A673 (cell line): ENCODE results near the gene FANCD2OS. TPM values are rescaled to one million over a fixed set of nuclear protein-coding genes. Genes with fewer than 3 reads are reported as not detected.

Source experiments
- Bru-seq: library from RNA; stranded (reverse); fragments of 400-500 nt; gene quantifications from one replicate; lab custom pipeline; 2021; lab: Mats Ljungman, UMichigan
- BruChase-seq, 2 experiments: library from RNA; stranded (reverse); fragments of 400-500 nt; gene quantifications; one replicate each; lab custom pipeline; 2021; lab: Mats Ljungman, UMichigan
- BruUV-seq: library from RNA; stranded (reverse); fragments of 400-500 nt; replicated peaks from 2 replicates; lab custom pipeline; 2021; lab: Mats Ljungman, UMichigan
- CTCF ChIA-PET: fragments of 300-600 bp; sonication (Branson Sonifier 250); formaldehyde crosslinking; loops from one replicate; lab custom pipeline; 2022; ENCODE audit warnings: antibody characterized with exemption; lab: Charles Lee
- POLR2A ChIA-PET: fragments of 300-600 bp; sonication (Branson Sonifier 250); formaldehyde crosslinking; loops from one replicate; lab custom pipeline; 2022; ENCODE audit warnings: antibody characterized with exemption; ENCODE audit not compliant: low non-redundant PET; lab: Charles Lee
- DNase-seq: peaks from one replicate; pipeline ENCODE4 v3.0.0-alpha.2; 2015; ENCODE audit warnings: low spot score
- H3K27ac ChIP-seq: fragments of 200-600 bp; sonication (generic); 2 replicates; pipeline ENCODE4 v1.5.1; 2016; ENCODE audit warnings: mixed run types, low read depth, mild to moderate bottlenecking, mixed read lengths, antibody characterized with exemption, low read length; ENCODE audit not compliant: poor library complexity, severe bottlenecking
- H3K27me3 ChIP-seq: fragments of 200-600 bp; sonication (generic); replicated peaks from 2 replicates; pipeline ENCODE4 v1.6.1; 2017; ENCODE audit warnings: mixed run types, low read depth, mild to moderate bottlenecking, mixed read lengths, antibody characterized with exemption, low read length; ENCODE audit not compliant: insufficient read depth, poor library complexity
- H3K36me3 ChIP-seq: fragments of 200-600 bp; sonication (generic); 2 replicates; pipeline ENCODE4 v1.6.1; 2016; ENCODE audit warnings: mixed run types, mild to moderate bottlenecking, mixed read lengths, antibody characterized with exemption, low read length; ENCODE audit not compliant: insufficient read depth, poor library complexity, severe bottlenecking
- H3K4me1 ChIP-seq: fragments of 200-600 bp; sonication (generic); 2 replicates; pipeline ENCODE4 v1.6.1; 2017; ENCODE audit warnings: mixed run types, mild to moderate bottlenecking, mixed read lengths, antibody characterized with exemption, low read length; ENCODE audit not compliant: insufficient read depth, poor library complexity, severe bottlenecking
- H3K4me3 ChIP-seq: fragments of 200-600 bp; sonication (generic); 2 replicates; pipeline ENCODE4 v1.5.1; 2016; ENCODE audit warnings: low read depth, mixed run types, mild to moderate bottlenecking, mixed read lengths, low read length; ENCODE audit not compliant: poor library complexity, severe bottlenecking
- H3K9me3 ChIP-seq: fragments of 200-600 bp; sonication (generic); 2 replicates; pipeline ENCODE4 v1.6.1; 2016; ENCODE audit warnings: mixed run types, low read depth, mild to moderate bottlenecking, mixed read lengths, antibody characterized with exemption, low read length; ENCODE audit not compliant: poor library complexity, severe bottlenecking
- CTCF ChIP-seq: fragments of 300-800, 200-600 bp; sonication (generic); conservative IDR thresholded peaks from 2 replicates; pipeline ENCODE4 v1.5.1; 2017; ENCODE audit warnings: low read depth, mild to moderate bottlenecking, antibody characterized with exemption, low read length, moderate library complexity, mixed read lengths
- EZH2 ChIP-seq: fragments of 200-600 bp; sonication (generic); IDR thresholded peaks from 2 replicates; pipeline ENCODE4 v1.6.1; 2017; ENCODE audit warnings: borderline replicate concordance, low read depth, mild to moderate bottlenecking, mixed read lengths, antibody characterized with exemption, low read length; ENCODE audit not compliant: poor library complexity, severe bottlenecking
- intact Hi-C: fragments of 100-400 bp; cut with micrococcal nuclease; formaldehyde crosslinking; loops from one replicate; pipeline ENCODE4 v1.10.0; 2022; ENCODE audit not compliant: unreplicated experiment
- long read RNA-seq: library from polyadenylated mRNA; stranded (forward); transcript quantifications from one replicate; pipeline ENCODE4 v2.0.0, GENCODE V29; 2022
- total RNA-seq: library from RNA; stranded (reverse); gene quantifications from 2 replicates; pipeline ENCODE4 v1.2.3, GENCODE V29; 2021

Gene FANCD2OS, protein sequence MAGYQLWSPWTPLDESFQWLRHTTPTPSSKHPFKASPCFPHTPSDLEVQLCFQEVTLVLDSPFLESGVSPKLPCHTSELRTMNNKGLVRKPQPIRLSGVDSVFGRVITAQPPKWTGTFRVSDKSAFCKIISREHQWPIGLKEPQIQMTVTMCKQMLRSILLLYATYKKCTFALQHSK
- total RNA-seq (not detected in 2 replicates), Bru-seq, nascent RNA (percentile 3 among the genes with signal in this experiment), BruChase-seq, experiment 1, labeled RNA remaining after a 2-hour chase (not detected), BruChase-seq, experiment 2, labeled RNA remaining after a 6-hour chase (percentile 6 among the genes with signal in this experiment)
- long read RNA-seq, partial matches to known transcripts: 0 of 16 reads
- long read RNA-seq, other reads (novel, unspliced or antisense): 16 of 16 reads

GRCh38 chr3:10108091-10108490, at the start of gene FANCD2OS:
TSS of gene FANCD2OS (minus strand) at chr3:10108255. CDS start at chr3:10104774, 3,481 bp downstream.
- no TSS peak for BruUV-seq
- CTCF ChIA-PET: no interaction called here
- intact Hi-C loops: no loop called here

DNA sequence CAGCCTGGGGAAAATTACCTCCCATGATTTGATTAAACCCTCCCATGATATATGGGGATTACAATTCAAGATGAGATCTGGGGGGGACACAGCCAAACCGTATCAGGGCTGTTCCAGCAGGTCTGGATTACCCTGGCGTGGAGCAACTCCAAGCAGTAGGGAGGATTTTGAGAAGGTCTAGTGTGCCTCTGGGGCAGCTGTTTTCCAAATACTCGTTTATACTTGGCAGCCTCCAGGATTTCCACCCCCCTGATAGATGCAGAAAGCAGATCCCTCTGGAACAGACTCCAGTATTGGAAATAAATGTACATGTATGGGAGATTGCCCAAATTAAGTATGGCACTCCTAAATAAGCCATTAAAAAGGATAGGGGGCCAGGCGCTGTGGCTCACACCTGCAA, 49.0 kb upstream of the FANCD2OS start:
- Histone ChIP-seq H3K36me3 (peaks cover 13% of the 10 kb centered on the region), H3K9me3 (no peaks in the 10 kb centered on the region), H3K4me3 (no peak overlapping the region), H3K27ac (no peak overlapping the region), H3K27me3 (no peaks in the 10 kb centered on the region), H3K4me1 (peaks cover 12% of the 10 kb centered on the region)
- ChIA-PET CTCF (no interaction called here), POLR2A (no interaction called here)
- DNase-seq: no peak
- TF ChIP-seq CTCF (no peak), EZH2 (no peak)
- no TSS peak for BruUV-seq
- intact Hi-C loops: no loop called here

More at GRCh38 chr3:10108091-10108490, at the start of gene FANCD2OS:
- POLR2A ChIA-PET: no interaction called here
- Histone ChIP-seq H3K27me3 (no peaks in the 10 kb centered on the region), H3K27ac (no peak within 1 kb of the TSS), H3K4me3 (no peak within 1 kb of the TSS), H3K9me3 (no peaks in the 10 kb centered on the region), H3K4me1 (no peaks in the 10 kb centered on the region), H3K36me3 (no peaks in the 10 kb centered on the region)
- no peak for DNase-seq
- TF ChIP-seq CTCF (no peak), EZH2 (no peak)

- Histone ChIP-seq H3K9me3 (no peaks in the 10 kb centered on the region), H3K36me3 (peaks cover 27% of the 10 kb centered on the region), H3K27ac (no peak overlapping the region), H3K27me3 (no peaks in the 10 kb centered on the region), H3K4me3 (no peak overlapping the region), H3K4me1 (peaks cover 7% of the 10 kb centered on the region)
- intact Hi-C loops: no loop called here
- CTCF ChIA-PET: no interaction called here
- TF ChIP-seq CTCF (no peak), EZH2 (no peak)
- BruUV-seq: no TSS peak
- POLR2A ChIA-PET: no interaction called here
- no peak for DNase-seq
Measured at GRCh38 chr3:10155658-10156057, 47.6 kb upstream of the FANCD2OS start.
